Measurements from ENCODE around the gene LIME1. TPM values are rescaled to one million over a fixed set of nuclear protein-coding genes. Genes with fewer than 3 reads are reported as not detected.
"Not testable (repeated sequence)": the region's sequence is repeated elsewhere in the genome, so short reads cannot be mapped to it uniquely, and the experiment has no call there.

The LIME1 gene
- total and polyA plus RNA-seq, 2 donors (not counting 1 experiment from before 2014, with no cell fraction given): 0.68 to 3.5 TPM

DNA sequence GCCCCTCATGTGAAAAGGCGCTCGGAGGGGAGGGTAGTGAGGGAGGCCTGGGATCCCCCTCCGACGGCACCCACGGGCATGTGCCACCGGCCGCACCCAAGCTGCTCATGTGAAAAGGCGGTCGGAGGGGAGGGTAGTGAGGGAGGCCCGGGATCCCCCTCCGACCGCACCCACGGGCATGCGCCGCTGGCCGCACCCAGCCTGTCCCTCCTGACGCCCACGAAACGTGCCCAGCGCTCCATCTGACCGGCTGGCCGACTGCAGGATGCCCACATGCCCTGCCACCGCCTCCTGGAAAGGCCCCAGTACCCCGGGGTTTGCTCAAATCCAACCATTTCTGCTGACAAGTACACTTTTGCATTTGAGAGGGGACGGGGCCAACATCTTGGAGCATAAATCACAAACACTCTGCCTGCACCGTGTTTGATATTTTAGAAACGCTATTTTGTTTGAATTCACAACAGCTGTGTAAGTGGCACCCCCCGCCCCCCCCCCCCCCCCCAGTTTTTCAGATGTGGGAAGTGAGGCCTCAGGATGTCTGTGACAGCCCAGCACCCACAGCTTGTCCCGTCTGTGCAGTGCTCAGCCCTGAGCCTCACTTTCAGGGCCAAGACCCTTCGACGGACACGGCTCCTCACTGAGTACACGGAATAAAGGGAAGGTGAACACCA lies 37.2 kb downstream of the LIME1 start:
- no peak overlapping the region for H3K27ac ChIP-seq (ENCODE audit: insufficient read depth, low read length)
- TF ChIP-seq, protein P1, sequence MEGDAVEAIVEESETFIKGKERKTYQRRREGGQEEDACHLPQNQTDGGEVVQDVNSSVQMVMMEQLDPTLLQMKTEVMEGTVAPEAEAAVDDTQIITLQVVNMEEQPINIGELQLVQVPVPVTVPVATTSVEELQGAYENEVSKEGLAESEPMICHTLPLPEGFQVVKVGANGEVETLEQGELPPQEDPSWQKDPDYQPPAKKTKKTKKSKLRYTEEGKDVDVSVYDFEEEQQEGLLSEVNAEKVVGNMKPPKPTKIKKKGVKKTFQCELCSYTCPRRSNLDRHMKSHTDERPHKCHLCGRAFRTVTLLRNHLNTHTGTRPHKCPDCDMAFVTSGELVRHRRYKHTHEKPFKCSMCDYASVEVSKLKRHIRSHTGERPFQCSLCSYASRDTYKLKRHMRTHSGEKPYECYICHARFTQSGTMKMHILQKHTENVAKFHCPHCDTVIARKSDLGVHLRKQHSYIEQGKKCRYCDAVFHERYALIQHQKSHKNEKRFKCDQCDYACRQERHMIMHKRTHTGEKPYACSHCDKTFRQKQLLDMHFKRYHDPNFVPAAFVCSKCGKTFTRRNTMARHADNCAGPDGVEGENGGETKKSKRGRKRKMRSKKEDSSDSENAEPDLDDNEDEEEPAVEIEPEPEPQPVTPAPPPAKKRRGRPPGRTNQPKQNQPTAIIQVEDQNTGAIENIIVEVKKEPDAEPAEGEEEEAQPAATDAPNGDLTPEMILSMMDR (conservative IDR thresholded peaks at IDR 0.05 in 1 of 2, IDR thresholded peaks at IDR 0.05 in 1 of 2; ENCODE audit: low read depth in 1 of 2, low read length in 2 of 2): no peak
- no peak for TF ChIP-seq EZH2 (IDR thresholded peaks at IDR 0.05; ENCODE audit: low read length, missing control alignments)

GRCh38 chr20:63774306-63774705 lies 37.8 kb downstream of the LIME1 start:
- H3K79me2 ChIP-seq (ENCODE audit: control insufficient read depth, insufficient read depth, low read length): no peaks in the 10 kb centered on the region
- no peak overlapping the region for H3K4me3 ChIP-seq (replicated peaks in 1 of 4; ENCODE audit: control extremely low read depth in 1 of 4, insufficient read depth in 1 of 4, low read depth in 3 of 4, low read length in 4 of 4)
- peaks cover 4% of the 10 kb centered on the region for H3K4me1 ChIP-seq (ENCODE audit: control insufficient read depth, extremely low read depth, insufficient read depth, low read length)
- H3K4me2 ChIP-seq (ENCODE audit: extremely low read depth, insufficient read depth, low read length): peak overlapping the region; percentile 15
- H3K27me3 ChIP-seq (ENCODE audit: control insufficient read depth, insufficient read depth, low read length): no peaks in the 10 kb centered on the region
- no peaks in the 10 kb centered on the region for H3K36me3 ChIP-seq (ENCODE audit: control insufficient read depth, insufficient read depth, low read length)
- no peak overlapping the region for H3K27ac ChIP-seq (ENCODE audit: insufficient read depth, low read length)
- no peak overlapping the region for H2AFZ ChIP-seq (ENCODE audit: low read length)
- H3K9ac ChIP-seq (ENCODE audit: insufficient read depth, low read length): no peak overlapping the region
- no peaks in the 10 kb centered on the region for H4K20me1 ChIP-seq (ENCODE audit: control insufficient read depth, extremely low read depth, insufficient read depth, low read length)
- TF ChIP-seq, protein P1 (conservative IDR thresholded peaks at IDR 0.05 in 1 of 2, IDR thresholded peaks at IDR 0.05 in 1 of 2; ENCODE audit: low read depth in 1 of 2, low read length in 2 of 2): no peak
- TF ChIP-seq EZH2 (IDR thresholded peaks at IDR 0.05; ENCODE audit: low read length, missing control alignments): no peak
- peak in 1 of 2 donors; percentile 18 for DNase-seq (ENCODE audit: low read depth in 2 of 2)
- H3K9me3 ChIP-seq (ENCODE audit: control insufficient read depth, insufficient read depth, low read depth, low read length): no peaks in the 10 kb centered on the region

More for the DNA sequence above, 37.2 kb downstream of the LIME1 start:
- Histone ChIP-seq H3K27me3 (ENCODE audit: control insufficient read depth, insufficient read depth, low read length) (no peaks in the 10 kb centered on the region), H3K79me2 (ENCODE audit: control insufficient read depth, insufficient read depth, low read length) (no peaks in the 10 kb centered on the region), H3K4me2 (ENCODE audit: extremely low read depth, insufficient read depth, low read length) (peak overlapping the region; percentile 15), H2AFZ (ENCODE audit: low read length) (no peak overlapping the region), H3K9me3 (ENCODE audit: control insufficient read depth, insufficient read depth, low read depth, low read length) (no peaks in the 10 kb centered on the region), H3K4me1 (ENCODE audit: control insufficient read depth, extremely low read depth, insufficient read depth, low read length) (peaks cover 4% of the 10 kb centered on the region), H4K20me1 (ENCODE audit: control insufficient read depth, extremely low read depth, insufficient read depth, low read length) (no peaks in the 10 kb centered on the region), H3K4me3 (replicated peaks in 1 of 4; ENCODE audit: control extremely low read depth in 1 of 4, insufficient read depth in 1 of 4, low read depth in 3 of 4, low read length in 4 of 4) (no peak overlapping the region), H3K36me3 (ENCODE audit: control insufficient read depth, insufficient read depth, low read length) (no peaks in the 10 kb centered on the region), H3K9ac (ENCODE audit: insufficient read depth, low read length) (no peak overlapping the region)
- DNase-seq (ENCODE audit: low read depth in 2 of 2): no peak

DNA sequence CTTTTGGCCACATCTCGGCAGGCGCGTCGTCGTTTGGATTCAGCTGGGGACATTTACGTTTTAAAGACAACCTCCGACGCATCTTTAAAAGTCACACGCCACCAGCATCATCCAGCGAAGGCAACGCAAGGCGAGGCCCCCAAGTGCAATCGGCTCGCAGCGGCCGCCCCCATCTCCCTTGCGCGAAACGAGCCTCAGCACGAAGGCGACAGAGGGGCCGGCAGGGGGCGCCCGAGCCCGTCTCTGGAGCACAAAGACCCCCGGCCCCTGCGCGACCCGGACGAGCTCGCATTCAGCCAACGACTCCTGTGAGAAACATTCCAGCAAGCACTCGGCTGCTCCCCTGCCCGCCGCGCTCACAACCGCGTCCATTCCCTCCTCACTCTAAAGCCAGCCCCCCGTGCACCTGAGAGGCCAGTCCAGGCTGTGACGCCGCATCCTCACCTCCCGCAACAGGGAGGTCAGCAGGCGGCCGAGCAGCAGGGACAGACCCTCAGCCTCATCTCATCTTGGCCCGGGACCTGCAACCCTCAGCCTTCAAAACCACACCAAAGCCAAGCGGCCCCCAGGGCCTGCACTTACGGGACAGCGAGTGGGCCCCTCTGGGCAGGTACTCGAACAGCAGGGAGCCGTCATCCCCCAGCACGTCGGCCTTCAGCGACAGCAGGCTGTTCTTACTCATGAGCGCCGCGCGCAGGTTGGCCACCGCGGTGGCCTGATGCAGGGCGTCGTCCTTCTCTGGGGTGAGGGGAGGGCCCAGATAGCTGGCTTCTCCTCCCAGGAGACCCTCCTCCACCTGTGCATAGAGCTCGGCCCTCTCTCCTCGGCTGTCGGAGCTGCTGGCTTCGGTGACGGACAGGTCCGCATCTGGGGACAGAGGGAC lies 38.9 kb downstream of the LIME1 start:
- Histone ChIP-seq H3K4me2 (ENCODE audit: extremely low read depth, insufficient read depth, low read length) (peak overlapping the region; percentile 15), H2AFZ (ENCODE audit: low read length) (no peak overlapping the region), H4K20me1 (ENCODE audit: control insufficient read depth, extremely low read depth, insufficient read depth, low read length) (no peaks in the 10 kb centered on the region), H3K9me3 (ENCODE audit: control insufficient read depth, insufficient read depth, low read depth, low read length) (no peaks in the 10 kb centered on the region), H3K36me3 (ENCODE audit: control insufficient read depth, insufficient read depth, low read length) (no peaks in the 10 kb centered on the region), H3K27me3 (ENCODE audit: control insufficient read depth, insufficient read depth, low read length) (no peaks in the 10 kb centered on the region), H3K4me1 (ENCODE audit: control insufficient read depth, extremely low read depth, insufficient read depth, low read length) (peaks cover 4% of the 10 kb centered on the region), H3K27ac (ENCODE audit: insufficient read depth, low read length) (no peak overlapping the region), H3K79me2 (ENCODE audit: control insufficient read depth, insufficient read depth, low read length) (no peaks in the 10 kb centered on the region), H3K9ac (ENCODE audit: insufficient read depth, low read length) (no peak overlapping the region), H3K4me3 (replicated peaks in 1 of 4; ENCODE audit: control extremely low read depth in 1 of 4, insufficient read depth in 1 of 4, low read depth in 3 of 4, low read length in 4 of 4) (peak overlapping the region in 1 of 4 experiments; percentile 30)
- TF ChIP-seq, protein P1 (conservative IDR thresholded peaks at IDR 0.05 in 1 of 2, IDR thresholded peaks at IDR 0.05 in 1 of 2; ENCODE audit: low read depth in 1 of 2, low read length in 2 of 2): peak; percentile 30 to 64
- no peak for TF ChIP-seq EZH2 (IDR thresholded peaks at IDR 0.05; ENCODE audit: low read length, missing control alignments)
- DNase-seq (ENCODE audit: low read depth in 2 of 2): peak; percentile 31 to 46

- H3K9ac ChIP-seq (ENCODE audit: insufficient read depth, low read length); H3K79me2 ChIP-seq (ENCODE audit: control insufficient read depth, insufficient read depth, low read length); H3K36me3 ChIP-seq (ENCODE audit: control insufficient read depth, insufficient read depth, low read length); H3K9me3 ChIP-seq (ENCODE audit: control insufficient read depth, insufficient read depth, low read depth, low read length); H3K27ac ChIP-seq (ENCODE audit: insufficient read depth, low read length); H3K27me3 ChIP-seq (ENCODE audit: control insufficient read depth, insufficient read depth, low read length); H3K4me3 ChIP-seq (replicated peaks in 1 of 4; ENCODE audit: control extremely low read depth in 1 of 4, insufficient read depth in 1 of 4, low read depth in 3 of 4, low read length in 4 of 4); H3K4me1 ChIP-seq (ENCODE audit: control insufficient read depth, extremely low read depth, insufficient read depth, low read length); DNase-seq (ENCODE audit: low read depth in 2 of 2); H2AFZ ChIP-seq (ENCODE audit: low read length); H3K4me2 ChIP-seq (ENCODE audit: extremely low read depth, insufficient read depth, low read length); H4K20me1 ChIP-seq (ENCODE audit: control insufficient read depth, extremely low read depth, insufficient read depth, low read length): not testable (repeated sequence)
These were observed 40.4 kb downstream of the LIME1 start for GRCh38 chr20:63776875-63777274.

All from fibroblast of lung (primary cell).